SU-DHL-6 (cell line): ENCODE data around the gene NACC2.

Experiments used
- H2AFZ ChIP-seq: fragments of 200-600 bp; sonication (generic); 2 replicates; pipeline ENCODE4 v1.6.1; 2014; ENCODE audit warnings: low read depth, mild to moderate bottlenecking, moderate library complexity, mixed read lengths, antibody characterized with exemption, low read length; ENCODE audit not compliant: severe bottlenecking
- H3F3A ChIP-seq: fragments of 200-600 bp; shearing (Covaris generic); 2 replicates; pipeline ENCODE4 v1.6.0; 2016; ENCODE audit warnings: antibody characterized with exemption, mild to moderate bottlenecking; ENCODE audit not compliant: insufficient read depth
- H3K27ac ChIP-seq: fragments of 200-600 bp; sonication (generic); 2 replicates; pipeline ENCODE4 v1.5.1; 2016; ENCODE audit warnings: low read depth, mild to moderate bottlenecking, low read length, moderate library complexity, mixed read lengths
- H3K27me3 ChIP-seq: fragments of 200-600 bp; sonication (generic), shearing (Covaris generic); 2 replicates; pipeline ENCODE4 v1.6.0; 2014; ENCODE audit warnings: mild to moderate bottlenecking, low read length
- H3K36me3 ChIP-seq: fragments of 200-600 bp; sonication (generic); 2 replicates; pipeline ENCODE4 v1.6.1; 2014; ENCODE audit warnings: mild to moderate bottlenecking, low read length, mixed read lengths
- H3K4me2 ChIP-seq: fragments of 300-600, 200-600 bp; shearing (Covaris generic), sonication (generic); 2 replicates; pipeline ENCODE4 v1.6.0; 2014; ENCODE audit warnings: low read length, low read depth, mild to moderate bottlenecking; ENCODE audit not compliant: poor library complexity, severe bottlenecking
- H3K4me3 ChIP-seq: fragments of 200-600 bp; sonication (generic); 2 replicates; pipeline ENCODE4 v1.5.1; 2014; ENCODE audit warnings: antibody characterized with exemption, low read length, mild to moderate bottlenecking, mixed read lengths; ENCODE audit not compliant: insufficient read depth, poor library complexity, severe bottlenecking
- H3K79me2 ChIP-seq: fragments of 200-600 bp; sonication (generic); 2 replicates; pipeline ENCODE4 v1.6.1; 2014; ENCODE audit warnings: mild to moderate bottlenecking, low read length, moderate library complexity; ENCODE audit not compliant: insufficient read depth
- H3K9ac ChIP-seq: fragments of 200-600 bp; sonication (generic); 2 replicates; pipeline ENCODE4 v1.7.0; 2014; ENCODE audit warnings: mild to moderate bottlenecking, low read length
- H3K9me2 ChIP-seq: fragments of 200-600 bp; sonication (generic); replicated peaks from 2 replicates; pipeline ENCODE4 v1.6.1; 2014; ENCODE audit warnings: low read length; ENCODE audit not compliant: insufficient read depth
- H3K9me3 ChIP-seq: fragments of 200-600 bp; sonication (generic); 2 replicates; pipeline ENCODE4 v1.6.1; 2014; ENCODE audit warnings: low read length, mixed read lengths; ENCODE audit not compliant: insufficient read depth
- H4K20me1 ChIP-seq: fragments of 200-600 bp; sonication (generic); 2 replicates; pipeline ENCODE4 v1.6.1; 2014; ENCODE audit warnings: low read depth, mild to moderate bottlenecking, antibody characterized with exemption, low read length, moderate library complexity, mixed read lengths
- CTCF ChIP-seq: fragments of 200-600 bp; sonication (generic); IDR thresholded peaks from one replicate; pipeline ENCODE4 v1.5.1; 2017; ENCODE audit warnings: antibody characterized with exemption, mild to moderate bottlenecking, low read length, moderate library complexity; ENCODE audit not compliant: insufficient read depth, poor library complexity, severe bottlenecking
- EZH2phosphoT487 ChIP-seq: fragments of 200-600 bp; sonication (generic), shearing (Covaris generic); conservative IDR thresholded peaks from 2 replicates; pipeline ENCODE4 v1.6.1; 2018; ENCODE audit warnings: mild to moderate bottlenecking, antibody characterized with exemption, low read length, moderate library complexity, mixed read lengths

Gene NACC2

GRCh38 chr9:136079211-136079915, 15.7 kb downstream of the NACC2 start:
- Histone ChIP-seq H3K4me2 (no peak overlapping the region), H3F3A (no peaks in the 10 kb centered on the region), H3K9me2 (no peaks in the 10 kb centered on the region), H3K36me3 (no peaks in the 10 kb centered on the region), H3K27ac (no peak overlapping the region), H3K4me3 (no peak overlapping the region), H3K9me3 (no peaks in the 10 kb centered on the region), H4K20me1 (no peaks in the 10 kb centered on the region), H3K79me2 (no peaks in the 10 kb centered on the region), H2AFZ (no peak overlapping the region), H3K9ac (no peak overlapping the region), H3K27me3 (no peaks in the 10 kb centered on the region)
- TF ChIP-seq CTCF (no peak), EZH2phosphoT487 (no peak)

GRCh38 chr9:136078498-136079011, 16.5 kb downstream of the NACC2 start:
- Histone ChIP-seq H2AFZ (no peak overlapping the region), H4K20me1 (no peaks in the 10 kb centered on the region), H3K79me2 (no peaks in the 10 kb centered on the region), H3K9me2 (no peaks in the 10 kb centered on the region), H3K27me3 (no peaks in the 10 kb centered on the region), H3K9ac (no peak overlapping the region), H3K27ac (no peak overlapping the region), H3K4me2 (no peak overlapping the region), H3F3A (no peaks in the 10 kb centered on the region), H3K9me3 (no peaks in the 10 kb centered on the region), H3K4me3 (no peak overlapping the region), H3K36me3 (no peaks in the 10 kb centered on the region)
- no peak for TF ChIP-seq CTCF

GRCh38 chr9:136078024-136078423, 17.1 kb downstream of the NACC2 start:
- Histone ChIP-seq H3K79me2 (no peaks in the 10 kb centered on the region), H4K20me1 (no peaks in the 10 kb centered on the region)
- TF ChIP-seq EZH2phosphoT487, result no peak
- TF ChIP-seq CTCF, result no peak

More at GRCh38 chr9:136078024-136078423, 17.1 kb downstream of the NACC2 start:
- Histone ChIP-seq H3K4me3 (no peak overlapping the region), H3K9ac (no peak overlapping the region), H3K9me2 (no peaks in the 10 kb centered on the region), H3K9me3 (no peaks in the 10 kb centered on the region), H3K27ac (no peak overlapping the region), H2AFZ (no peak overlapping the region), H3K36me3 (no peaks in the 10 kb centered on the region), H3K27me3 (no peaks in the 10 kb centered on the region), H3F3A (no peaks in the 10 kb centered on the region), H3K4me2 (no peak overlapping the region)
